Measurements from ENCODE around the gene LMTK3.
A peak's percentile ranks its signal among the peaks of the same experiment; 100 is the strongest.

LMTK3 gene

DNA sequence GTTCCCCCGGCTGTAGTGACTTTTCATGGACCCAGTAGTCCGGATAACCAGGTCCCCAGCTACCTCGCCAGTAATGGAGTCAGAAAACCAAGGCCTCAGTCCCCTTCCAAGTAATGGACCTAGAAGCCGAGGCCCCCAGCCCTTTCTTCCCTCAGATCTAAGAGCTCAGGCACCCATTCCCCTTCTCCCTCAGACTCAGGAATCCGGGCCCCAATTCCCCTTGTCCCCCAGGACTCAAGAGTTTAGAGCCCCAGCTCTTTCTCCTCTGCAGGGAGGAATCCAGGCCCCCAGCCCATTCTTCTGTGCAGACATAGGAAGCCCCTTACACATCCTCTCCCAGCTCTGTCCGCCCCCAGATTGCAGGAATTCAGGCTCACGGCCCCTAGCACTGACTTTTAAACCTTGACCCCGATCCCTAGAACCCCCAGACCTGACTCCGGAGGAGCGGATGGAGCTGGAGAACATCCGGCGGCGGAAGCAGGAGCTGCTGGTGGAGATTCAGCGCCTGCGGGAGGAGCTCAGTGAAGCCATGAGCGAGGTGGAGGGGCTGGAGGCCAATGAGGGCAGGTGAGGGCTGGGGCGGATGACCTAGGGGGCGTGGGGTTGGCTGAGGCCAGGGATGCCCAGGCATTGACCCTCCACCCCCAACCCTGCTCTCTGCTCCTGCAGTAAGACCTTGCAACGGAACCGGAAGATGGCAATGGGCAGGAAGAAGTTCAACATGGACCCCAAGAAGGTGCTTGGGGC lies 41.5 kb downstream of the LMTK3 start:
- DNase-seq (ENCODE audit: low read depth in 2 of 2): no peak
- H3K4me3 ChIP-seq (replicated peaks in 1 of 2; ENCODE audit: low read depth in 2 of 2, low read length in 2 of 2): peak overlapping the region; percentile 91 to 93
- TF ChIP-seq, protein P1, sequence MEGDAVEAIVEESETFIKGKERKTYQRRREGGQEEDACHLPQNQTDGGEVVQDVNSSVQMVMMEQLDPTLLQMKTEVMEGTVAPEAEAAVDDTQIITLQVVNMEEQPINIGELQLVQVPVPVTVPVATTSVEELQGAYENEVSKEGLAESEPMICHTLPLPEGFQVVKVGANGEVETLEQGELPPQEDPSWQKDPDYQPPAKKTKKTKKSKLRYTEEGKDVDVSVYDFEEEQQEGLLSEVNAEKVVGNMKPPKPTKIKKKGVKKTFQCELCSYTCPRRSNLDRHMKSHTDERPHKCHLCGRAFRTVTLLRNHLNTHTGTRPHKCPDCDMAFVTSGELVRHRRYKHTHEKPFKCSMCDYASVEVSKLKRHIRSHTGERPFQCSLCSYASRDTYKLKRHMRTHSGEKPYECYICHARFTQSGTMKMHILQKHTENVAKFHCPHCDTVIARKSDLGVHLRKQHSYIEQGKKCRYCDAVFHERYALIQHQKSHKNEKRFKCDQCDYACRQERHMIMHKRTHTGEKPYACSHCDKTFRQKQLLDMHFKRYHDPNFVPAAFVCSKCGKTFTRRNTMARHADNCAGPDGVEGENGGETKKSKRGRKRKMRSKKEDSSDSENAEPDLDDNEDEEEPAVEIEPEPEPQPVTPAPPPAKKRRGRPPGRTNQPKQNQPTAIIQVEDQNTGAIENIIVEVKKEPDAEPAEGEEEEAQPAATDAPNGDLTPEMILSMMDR (IDR thresholded peaks at IDR 0.05; ENCODE audit: low read depth, low read length): no peak

- TF ChIP-seq, protein P1 (IDR thresholded peaks at IDR 0.05; ENCODE audit: low read depth, low read length): no peak
- peak within 1 kb of the TSS; percentile 91 to 93 for H3K4me3 ChIP-seq (replicated peaks in 1 of 2; ENCODE audit: low read depth in 2 of 2, low read length in 2 of 2)
- peak; percentile 82 to 90 for DNase-seq (ENCODE audit: low read depth in 2 of 2)
Observed at GRCh38 chr19:48469289-48469881, 42.2 kb downstream of the LMTK3 start, which contains the start of gene CYTH2. TSS of gene CYTH2 (plus strand) at chr19:48469369. CDS start at chr19:48469508, 139 bp downstream.

DNA sequence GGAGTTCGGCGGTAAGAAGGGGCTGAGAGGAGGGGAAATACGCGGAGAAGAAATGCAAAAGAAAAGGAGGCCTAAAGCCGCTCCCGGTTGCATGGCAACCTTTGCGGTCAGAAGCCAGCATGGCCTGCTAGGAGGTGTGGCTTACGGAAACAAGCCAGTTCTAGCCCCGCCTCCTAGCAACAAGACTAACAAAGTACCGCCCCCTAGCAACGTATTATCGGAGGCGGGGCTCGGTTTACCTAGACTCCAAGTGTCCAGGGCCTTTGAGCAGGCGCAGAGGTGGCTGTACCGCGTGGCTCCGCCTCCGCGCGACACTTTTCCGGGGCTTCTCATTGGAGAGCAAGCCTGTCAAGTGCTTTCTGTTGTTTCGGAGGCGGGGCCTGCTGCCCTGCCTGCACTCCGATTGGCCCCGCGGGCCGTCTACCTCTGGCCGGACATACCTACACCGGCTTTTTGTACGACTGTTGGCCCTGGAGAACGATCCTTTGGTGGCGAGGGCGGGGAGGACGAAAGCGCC lies 42.8 kb downstream of the LMTK3 start:
- H3K4me3 ChIP-seq (replicated peaks in 1 of 2; ENCODE audit: low read depth in 2 of 2, low read length in 2 of 2): peak overlapping the region; percentile 91 to 93
- TF ChIP-seq, protein P1 (IDR thresholded peaks at IDR 0.05; ENCODE audit: low read depth, low read length): no peak
- DNase-seq (ENCODE audit: low read depth in 2 of 2): peak; percentile 100

- TF ChIP-seq, protein P1 (IDR thresholded peaks at IDR 0.05; ENCODE audit: low read depth, low read length): no peak
- no peak overlapping the region for H3K4me3 ChIP-seq (replicated peaks in 1 of 2; ENCODE audit: low read depth in 2 of 2, low read length in 2 of 2)
- peak; percentile 59 to 73 for DNase-seq (ENCODE audit: low read depth in 2 of 2)
Observed at GRCh38 chr19:48466561-48467325, 44.9 kb downstream of the LMTK3 start.

DNA sequence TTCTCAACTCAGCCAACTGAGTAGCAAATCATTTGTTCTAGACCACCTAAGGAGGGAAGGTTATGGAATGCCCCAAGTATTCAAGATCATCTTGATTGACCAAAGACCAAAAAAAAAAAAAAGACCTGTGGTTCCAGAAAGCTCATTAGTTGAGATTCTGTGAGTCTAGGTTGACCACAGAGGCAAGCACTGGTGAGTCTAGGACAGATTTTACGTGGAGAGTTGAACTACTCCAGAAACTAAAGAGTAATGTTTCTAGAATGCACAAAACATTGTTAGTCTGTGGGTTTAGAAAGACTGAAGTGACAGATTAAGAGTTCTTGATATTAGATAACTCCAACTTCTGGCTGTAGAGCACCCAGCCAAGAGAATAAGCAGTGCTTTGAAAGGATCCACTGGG lies 46.4 kb downstream of the LMTK3 start:
- TF ChIP-seq, protein P1 (IDR thresholded peaks at IDR 0.05; ENCODE audit: low read depth, low read length): no peak
- H3K4me3 ChIP-seq (replicated peaks in 1 of 2; ENCODE audit: low read depth in 2 of 2, low read length in 2 of 2): no peak overlapping the region
- DNase-seq (ENCODE audit: low read depth in 2 of 2): no peak

- TF ChIP-seq, protein P1 (IDR thresholded peaks at IDR 0.05; ENCODE audit: low read depth, low read length): no peak
- H3K4me3 ChIP-seq (replicated peaks in 1 of 2; ENCODE audit: low read depth in 2 of 2, low read length in 2 of 2): no peak overlapping the region
- no peak for DNase-seq (ENCODE audit: low read depth in 2 of 2)
Observed at GRCh38 chr19:48461982-48462655, 49.5 kb downstream of the LMTK3 start.
